GM12865 (cell line): ENCODE measurements around the gene CEBPB.

Experiments used
- DNase-seq: peaks from one replicate; pipeline ENCODE4 v3.0.0; 2010; ENCODE audit warnings: low read depth
- H3K4me3 ChIP-seq: 2 replicates; pipeline ENCODE4 v1.5.1; 2011; ENCODE audit warnings: mild to moderate bottlenecking, low read depth, low read length, control low read depth
- CTCF ChIP-seq: IDR thresholded peaks from 2 replicates; pipeline ENCODE4 v1.5.1; 2011; ENCODE audit warnings: low read length, control low read depth, low read depth, inconsistent platforms; ENCODE audit not compliant: insufficient read depth; ENCODE audit errors: missing control alignments

Gene CEBPB

GRCh38 chr20:50146214-50146613 lies 44.4 kb upstream of the CEBPB start:
- DNase-seq, result no peak
- no peak for TF ChIP-seq CTCF
- peak overlapping the region; percentile 38 for H3K4me3 ChIP-seq

- peak overlapping the region; percentile 38 for H3K4me3 ChIP-seq
- no peak for TF ChIP-seq CTCF
- DNase-seq, result peak; percentile 81
These were observed 43.6 kb upstream of the CEBPB start for GRCh38 chr20:50146732-50147662.

- H3K4me3 ChIP-seq, result no peak overlapping the region
- no peak for TF ChIP-seq CTCF
- no peak for DNase-seq
These were observed 41.0 kb upstream of the CEBPB start for GRCh38 chr20:50149481-50150254.

GRCh38 chr20:50151034-50151743 lies 39.4 kb upstream of the CEBPB start:
- no peak overlapping the region for H3K4me3 ChIP-seq
- no peak for TF ChIP-seq CTCF
- DNase-seq, result no peak

GRCh38 chr20:50152394-50153152 lies 38.1 kb upstream of the CEBPB start:
- no peak for TF ChIP-seq CTCF
- peak overlapping the region; percentile 82 for H3K4me3 ChIP-seq
- no peak for DNase-seq

- H3K4me3 ChIP-seq, result peak overlapping the region; percentile 82
- TF ChIP-seq CTCF, result no peak
- no peak for DNase-seq
These were observed 37.5 kb upstream of the CEBPB start for GRCh38 chr20:50153153-50153499.
